Vagina (tissue), 2 donors: ENCODE results near the gene DNPH1. TPM values are rescaled to one million over a fixed set of nuclear protein-coding genes. Genes with fewer than 3 reads are reported as not detected.
A peak's percentile ranks its signal among the peaks of the same experiment; 100 is the strongest.

Experiments
- DNase-seq, 2 donors: peaks; one replicate each; pipeline ENCODE4 v3.0.0-alpha.2; 2017; ENCODE audit errors: extremely low spot score in 2 of 2
- H3K27ac ChIP-seq: fragments of 200-600 bp; sonication (generic); one replicate; pipeline ENCODE4 v1.5.1; 2019
- H3K27me3 ChIP-seq: fragments of 200-600 bp; sonication (generic); one replicate; pipeline ENCODE4 v1.5.1; 2019
- H3K36me3 ChIP-seq, 2 donors: fragments of 200-600 bp; sonication (generic); one replicate each; pipeline ENCODE4 v1.5.1; 2017 to 2019
- H3K4me1 ChIP-seq: fragments of 200-600 bp; sonication (generic); one replicate; pipeline ENCODE4 v1.5.1; 2019
- H3K4me3 ChIP-seq, 2 donors: fragments of 200-600 bp; sonication (generic); 1 replicate in 1 of 2; 2 replicates in 1 of 2; pipeline ENCODE4 v1.5.1; 2016 to 2019
- H3K9me3 ChIP-seq: fragments of 200-600 bp; sonication (generic); one replicate; pipeline ENCODE4 v1.5.1; 2019
- POLR2A ChIP-seq, 2 donors: fragments of 450-650 bp; IDR thresholded peaks; one replicate each; pipeline ENCODE4 v1.6.1; 2017; ENCODE audit warnings: antibody characterized with exemption in 2 of 2, mild to moderate bottlenecking in 2 of 2, moderate library complexity in 2 of 2
- POLR2AphosphoS5 ChIP-seq, 2 donors: sonication (generic); formaldehyde crosslinking; IDR thresholded peaks; one replicate each; pipeline ENCODE4 v1.9.0; 2017; ENCODE audit warnings: antibody characterized with exemption in 2 of 2, mild to moderate bottlenecking in 2 of 2, low read depth in 1 of 2; ENCODE audit not compliant: insufficient read depth in 1 of 2
- intact Hi-C: fragments of 100-400 bp; cut with DNase I; formaldehyde crosslinking; loops from one replicate; pipeline ENCODE4 v1.15.1; 2023
- total RNA-seq: library from RNA; depleted of rRNA; stranded (reverse); fragments of >200 nt; gene quantifications from one replicate; pipeline ENCODE4 v1.2.3, GENCODE V29; 2016
- TF ChIP-seq, protein P1 (sequence below), 3 experiments: fragments of 450-650 bp in 2 of 3; fragments of 200-600 bp in 1 of 3; sonication (generic) in 1 of 3; IDR thresholded peaks; one replicate each; pipeline ENCODE4 v1.5.1; 2017 to 2019; ENCODE audit warnings: antibody characterized with exemption in 3 of 3, mild to moderate bottlenecking in 2 of 3, moderate library complexity in 2 of 3

DNPH1 gene
- total RNA-seq, 1 donor from 2014 or later: 61.9 TPM

DNA sequence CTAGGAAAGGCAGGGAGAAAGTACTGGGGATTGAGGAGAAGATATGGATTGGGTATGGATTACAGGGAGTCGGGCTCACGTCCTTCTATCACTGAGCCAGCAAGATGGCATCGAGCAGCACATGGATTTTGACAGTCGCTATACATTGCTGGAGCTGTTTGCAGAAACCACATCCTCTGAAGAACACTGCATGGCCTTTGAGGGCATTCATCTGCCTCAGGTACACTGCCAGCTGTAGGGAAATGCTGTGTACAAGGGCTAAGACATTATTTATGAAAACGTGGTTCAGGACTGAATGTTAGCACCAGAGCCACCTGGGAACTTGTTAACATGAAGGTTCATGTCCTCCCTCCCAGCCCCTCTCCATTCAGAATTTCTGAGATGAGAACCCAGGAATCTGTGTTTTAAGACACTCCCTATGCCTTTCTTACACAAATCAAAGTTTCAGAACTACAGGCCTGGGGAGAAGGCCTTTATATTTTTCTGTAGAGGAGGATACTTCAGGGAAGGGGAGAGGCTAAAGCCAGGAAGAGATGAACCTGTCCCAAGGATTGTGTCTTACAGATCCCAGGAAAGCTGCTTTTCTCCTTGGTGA is 43.8 kb downstream of the DNPH1 start:
- intact Hi-C loops: no loop called here
- peaks cover 30% of the 10 kb centered on the region for H3K4me1 ChIP-seq

DNA sequence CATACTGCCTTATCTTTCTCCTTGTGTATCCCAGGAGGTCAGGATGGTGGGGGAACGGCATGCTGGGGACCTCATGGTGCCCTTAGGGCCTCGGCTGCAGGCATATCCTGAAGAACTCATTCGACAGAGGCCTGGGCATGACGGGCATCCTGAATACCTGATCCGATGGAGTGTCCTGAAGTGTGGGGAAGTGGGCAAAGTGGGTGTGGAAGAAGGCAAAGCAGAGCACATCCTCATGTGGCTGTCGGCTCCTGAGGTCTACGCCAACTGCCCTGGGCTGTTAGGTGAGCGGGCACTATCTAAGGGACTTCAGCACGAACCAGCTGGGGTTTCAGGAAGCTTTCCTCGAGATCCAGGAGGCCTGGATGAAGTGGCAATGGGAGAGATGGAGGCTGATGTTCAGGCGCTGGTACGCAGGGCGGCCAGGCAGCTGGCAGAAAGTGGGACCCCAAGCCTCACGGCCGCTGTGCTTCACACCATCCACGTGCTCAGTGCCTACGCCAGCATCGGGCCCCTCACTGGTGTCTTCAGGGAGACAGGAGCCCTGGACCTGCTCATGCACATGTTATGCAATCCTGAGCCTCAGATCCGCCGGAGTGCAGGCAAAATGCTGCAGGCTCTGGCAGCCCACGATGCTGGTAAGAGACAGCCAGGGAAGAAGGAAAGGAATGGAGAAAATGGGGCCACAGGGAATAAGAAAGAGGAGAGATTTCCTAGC is 44.9 kb downstream of the DNPH1 start:
- Histone ChIP-seq H3K36me3 (peaks cover 0 to 32% of the 10 kb centered on the region in 2 donors), H3K4me1 (peaks cover 30% of the 10 kb centered on the region), H3K27ac (no peak overlapping the region), H3K4me3 (no peak overlapping the region), H3K9me3 (no peaks in the 10 kb centered on the region), H3K27me3 (no peaks in the 10 kb centered on the region)
- no peak for DNase-seq
- TF ChIP-seq POLR2AphosphoS5 (IDR thresholded peaks at IDR 0.05; ENCODE audit: insufficient read depth in 1 of 2, low read depth in 1 of 2): no peak
- TF ChIP-seq POLR2A (IDR thresholded peaks at IDR 0.05): no peak
- TF ChIP-seq, protein P1, sequence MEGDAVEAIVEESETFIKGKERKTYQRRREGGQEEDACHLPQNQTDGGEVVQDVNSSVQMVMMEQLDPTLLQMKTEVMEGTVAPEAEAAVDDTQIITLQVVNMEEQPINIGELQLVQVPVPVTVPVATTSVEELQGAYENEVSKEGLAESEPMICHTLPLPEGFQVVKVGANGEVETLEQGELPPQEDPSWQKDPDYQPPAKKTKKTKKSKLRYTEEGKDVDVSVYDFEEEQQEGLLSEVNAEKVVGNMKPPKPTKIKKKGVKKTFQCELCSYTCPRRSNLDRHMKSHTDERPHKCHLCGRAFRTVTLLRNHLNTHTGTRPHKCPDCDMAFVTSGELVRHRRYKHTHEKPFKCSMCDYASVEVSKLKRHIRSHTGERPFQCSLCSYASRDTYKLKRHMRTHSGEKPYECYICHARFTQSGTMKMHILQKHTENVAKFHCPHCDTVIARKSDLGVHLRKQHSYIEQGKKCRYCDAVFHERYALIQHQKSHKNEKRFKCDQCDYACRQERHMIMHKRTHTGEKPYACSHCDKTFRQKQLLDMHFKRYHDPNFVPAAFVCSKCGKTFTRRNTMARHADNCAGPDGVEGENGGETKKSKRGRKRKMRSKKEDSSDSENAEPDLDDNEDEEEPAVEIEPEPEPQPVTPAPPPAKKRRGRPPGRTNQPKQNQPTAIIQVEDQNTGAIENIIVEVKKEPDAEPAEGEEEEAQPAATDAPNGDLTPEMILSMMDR (IDR thresholded peaks at IDR 0.05): no peak
- intact Hi-C loops: no loop called here

More for the DNA sequence above, 43.8 kb downstream of the DNPH1 start:
- H3K36me3 ChIP-seq: peaks cover 0 to 22% of the 10 kb centered on the region in 2 donors
- no peak overlapping the region for H3K4me3 ChIP-seq
- no peak overlapping the region for H3K27ac ChIP-seq
- DNase-seq: no peak
- TF ChIP-seq, protein P1 (IDR thresholded peaks at IDR 0.05): no peak
- no peak for TF ChIP-seq POLR2A (IDR thresholded peaks at IDR 0.05)
- TF ChIP-seq POLR2AphosphoS5 (IDR thresholded peaks at IDR 0.05; ENCODE audit: insufficient read depth in 1 of 2, low read depth in 1 of 2): no peak
- no peaks in the 10 kb centered on the region for H3K9me3 ChIP-seq
- H3K27me3 ChIP-seq: no peaks in the 10 kb centered on the region

DNA sequence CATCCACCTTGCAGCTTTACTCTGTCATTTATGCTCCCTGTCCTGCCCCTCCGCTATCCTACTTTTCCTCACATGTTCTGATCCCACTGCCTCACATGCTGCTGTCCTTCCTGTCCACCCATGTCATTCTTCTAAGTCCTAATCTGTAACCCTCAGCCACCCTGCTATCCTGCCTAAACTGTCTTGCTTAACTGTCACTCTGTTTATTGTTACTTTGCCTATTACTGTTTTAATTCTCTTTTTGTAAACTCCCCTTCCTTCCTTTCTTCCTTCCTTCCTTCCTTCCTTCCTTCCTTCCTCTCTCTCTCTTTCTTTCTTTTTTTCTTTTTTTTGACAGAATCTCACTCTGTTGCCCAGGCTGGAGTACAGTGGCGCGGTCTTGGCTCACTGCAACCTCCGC is 45.8 kb downstream of the DNPH1 start:
- H3K27me3 ChIP-seq: no peaks in the 10 kb centered on the region
- H3K4me1 ChIP-seq: peaks cover 30% of the 10 kb centered on the region
- no peak overlapping the region for H3K4me3 ChIP-seq
- DNase-seq: no peak
- H3K36me3 ChIP-seq: peaks cover 0 to 37% of the 10 kb centered on the region in 2 donors
- intact Hi-C loops: no loop called here
- TF ChIP-seq POLR2AphosphoS5 (IDR thresholded peaks at IDR 0.05; ENCODE audit: insufficient read depth in 1 of 2, low read depth in 1 of 2): no peak
- TF ChIP-seq, protein P1 (IDR thresholded peaks at IDR 0.05): no peak
- no peak for TF ChIP-seq POLR2A (IDR thresholded peaks at IDR 0.05)
- no peak overlapping the region for H3K27ac ChIP-seq
- no peaks in the 10 kb centered on the region for H3K9me3 ChIP-seq

DNA sequence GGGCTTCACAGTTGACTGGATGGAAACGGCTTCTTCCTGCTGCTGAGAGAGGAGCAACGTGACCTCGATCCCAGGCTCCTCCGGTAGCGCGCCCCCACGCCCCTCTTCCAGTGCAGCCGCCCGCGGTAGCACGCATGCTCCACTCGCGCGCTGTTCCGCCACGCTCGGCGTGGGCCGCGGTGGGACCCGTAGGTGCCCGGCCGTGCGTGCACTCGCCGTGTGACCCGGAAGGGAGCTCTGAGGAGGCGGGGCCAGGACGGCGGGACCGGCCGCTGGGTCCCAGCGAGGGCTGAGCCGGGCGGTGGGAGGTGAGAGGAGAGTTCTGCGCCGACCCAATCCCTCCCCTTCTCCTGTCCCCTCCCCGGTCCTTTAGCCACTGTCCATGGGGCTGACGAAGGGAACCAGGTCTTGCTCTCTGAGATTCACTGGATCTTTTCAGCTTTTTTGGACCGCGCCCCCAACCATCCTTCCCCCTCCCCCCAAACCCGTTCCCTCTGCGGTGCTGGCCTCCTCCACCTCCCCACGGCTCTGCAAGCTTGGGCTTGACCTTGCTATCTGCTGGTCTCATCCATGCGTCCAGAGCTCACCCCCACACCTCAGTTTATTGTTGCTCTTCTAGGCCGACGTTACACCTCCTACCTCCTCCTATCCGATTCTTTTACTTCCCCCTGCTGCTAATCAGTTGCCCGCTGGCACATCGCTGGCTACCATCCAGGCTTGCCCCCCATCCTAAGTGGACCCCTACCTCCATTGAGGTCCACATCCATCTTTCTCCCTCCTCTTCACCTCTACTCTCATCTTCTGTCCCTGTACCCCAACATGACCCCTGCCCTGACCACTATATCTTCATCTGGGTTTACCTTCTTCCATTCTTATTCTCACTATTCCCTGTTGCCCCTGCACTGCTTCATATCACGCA is 47.1 kb downstream of the DNPH1 start, which contains the start of gene CUL9:
TSS of gene CUL9 (plus strand) at position 255 of the 919 bp plus-strand sequence. CDS start 2,115 bp downstream, outside the sequence.
- H3K27ac ChIP-seq: peak within 1 kb of the TSS; percentile 75
- intact Hi-C loops: no loop called here
- TF ChIP-seq, protein P1 (IDR thresholded peaks at IDR 0.05): no peak
- TF ChIP-seq POLR2A (IDR thresholded peaks at IDR 0.05) (peak in 1 of 2 donors; percentile 28), POLR2AphosphoS5 (IDR thresholded peaks at IDR 0.05; ENCODE audit: insufficient read depth in 1 of 2, low read depth in 1 of 2) (peak; percentile 78 to 88)
- no peak for DNase-seq
- H3K27me3 ChIP-seq: no peaks in the 10 kb centered on the region
- H3K4me3 ChIP-seq: peak within 1 kb of the TSS; percentile 76 to 91
- no peaks in the 10 kb centered on the region for H3K9me3 ChIP-seq
- H3K36me3 ChIP-seq: peaks cover 0 to 38% of the 10 kb centered on the region in 2 donors
- H3K4me1 ChIP-seq: peaks cover 30% of the 10 kb centered on the region
